ENCODE data around the gene UBE2J2. TPM values are rescaled to one million over a fixed set of nuclear protein-coding genes. Genes with fewer than 3 reads are reported as not detected.

Gene UBE2J2
- total RNA-seq, 2 experiments from 2014 or later = 41.4 to 41.5 TPM

GRCh38 chr1:1218524-1219200, 55.0 kb downstream of the UBE2J2 start:
- H3K36me3 Mint-ChIP-seq (ENCODE audit: low read depth) = peaks cover 59% of the 10 kb centered on the region
- no peak overlapping the region for H3K4me3 Mint-ChIP-seq
- no peaks in the 10 kb centered on the region for H3K27me3 Mint-ChIP-seq
- H3K4me1 ChIP-seq (ENCODE audit: insufficient read depth, low read length) = peaks cover 66% of the 10 kb centered on the region
- TF ChIP-seq, protein P1, sequence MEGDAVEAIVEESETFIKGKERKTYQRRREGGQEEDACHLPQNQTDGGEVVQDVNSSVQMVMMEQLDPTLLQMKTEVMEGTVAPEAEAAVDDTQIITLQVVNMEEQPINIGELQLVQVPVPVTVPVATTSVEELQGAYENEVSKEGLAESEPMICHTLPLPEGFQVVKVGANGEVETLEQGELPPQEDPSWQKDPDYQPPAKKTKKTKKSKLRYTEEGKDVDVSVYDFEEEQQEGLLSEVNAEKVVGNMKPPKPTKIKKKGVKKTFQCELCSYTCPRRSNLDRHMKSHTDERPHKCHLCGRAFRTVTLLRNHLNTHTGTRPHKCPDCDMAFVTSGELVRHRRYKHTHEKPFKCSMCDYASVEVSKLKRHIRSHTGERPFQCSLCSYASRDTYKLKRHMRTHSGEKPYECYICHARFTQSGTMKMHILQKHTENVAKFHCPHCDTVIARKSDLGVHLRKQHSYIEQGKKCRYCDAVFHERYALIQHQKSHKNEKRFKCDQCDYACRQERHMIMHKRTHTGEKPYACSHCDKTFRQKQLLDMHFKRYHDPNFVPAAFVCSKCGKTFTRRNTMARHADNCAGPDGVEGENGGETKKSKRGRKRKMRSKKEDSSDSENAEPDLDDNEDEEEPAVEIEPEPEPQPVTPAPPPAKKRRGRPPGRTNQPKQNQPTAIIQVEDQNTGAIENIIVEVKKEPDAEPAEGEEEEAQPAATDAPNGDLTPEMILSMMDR (IDR thresholded peaks at IDR 0.05) = no peak
- H3K4me3 ChIP-seq (ENCODE audit: low read length) = peak overlapping the region; percentile 19
- peaks cover 32% of the 10 kb centered on the region for H3K4me1 Mint-ChIP-seq (ENCODE audit: low read depth)
- DNase-seq (no peak), ATAC-seq (ENCODE audit: poor library complexity) (no peak)
- H3K9me3 Mint-ChIP-seq = no peaks in the 10 kb centered on the region
- intact Hi-C loops (cut with DNase I, micrococcal nuclease) = no loop called here
- H3K9me3 ChIP-seq (ENCODE audit: control insufficient read depth in 1 of 2, insufficient read depth in 1 of 2, low read length in 2 of 2) = peaks cover 0 to 3% of the 10 kb centered on the region in 2 experiments
- peak overlapping the region; percentile 71 for H3K27ac Mint-ChIP-seq
- ChIA-PET CTCF (no interaction called here), POLR2A (interaction anchor here (0.9 kb wide), 1 partner anchor 11 kb away, joined by 3 read pairs; no protein-coding TSS in a partner anchor)
- H3K36me3 ChIP-seq (ENCODE audit: insufficient read depth, low read length) = peaks cover 59% of the 10 kb centered on the region
- no peaks in the 10 kb centered on the region for H3K27me3 ChIP-seq (ENCODE audit: control insufficient read depth in 1 of 2, insufficient read depth in 2 of 2, low read length in 2 of 2)
- H3K27ac ChIP-seq (ENCODE audit: low read depth in 1 of 2, low read length in 2 of 2) = peak overlapping the region in 1 of 2 donors; percentile 75

GRCh38 chr1:1217621-1218523, 55.8 kb downstream of the UBE2J2 start:
- H3K36me3 ChIP-seq (ENCODE audit: insufficient read depth, low read length) = peaks cover 52% of the 10 kb centered on the region
- H3K4me1 ChIP-seq (ENCODE audit: insufficient read depth, low read length) = peaks cover 74% of the 10 kb centered on the region
- no peaks in the 10 kb centered on the region for H3K27me3 Mint-ChIP-seq
- intact Hi-C loops (cut with DNase I, micrococcal nuclease) = no loop called here
- no peaks in the 10 kb centered on the region for H3K27me3 ChIP-seq (ENCODE audit: control insufficient read depth in 1 of 2, insufficient read depth in 2 of 2, low read length in 2 of 2)
- peak in 3 of 14 experiments; percentile 46 to 73 (median 65) for DNase-seq
- TF ChIP-seq, protein P1 (IDR thresholded peaks at IDR 0.05) = no peak
- peak overlapping the region; percentile 21 to 75 for H3K27ac ChIP-seq (ENCODE audit: low read depth in 1 of 2, low read length in 2 of 2)
- CTCF ChIA-PET = interaction anchor here (0.5 kb wide), 1 partner anchor 83 kb away, joined by 3 read pairs; no protein-coding TSS in a partner anchor
- peaks cover 28% of the 10 kb centered on the region for H3K4me1 Mint-ChIP-seq (ENCODE audit: low read depth)
- no peak overlapping the region for H3K4me3 Mint-ChIP-seq
- H3K9me3 Mint-ChIP-seq = no peaks in the 10 kb centered on the region
- H3K36me3 Mint-ChIP-seq (ENCODE audit: low read depth) = peaks cover 51% of the 10 kb centered on the region
- peak overlapping the region; percentile 71 for H3K27ac Mint-ChIP-seq
- H3K4me3 ChIP-seq (ENCODE audit: low read length) = no peak overlapping the region
- ATAC-seq (ENCODE audit: poor library complexity) = no peak
- POLR2A ChIA-PET = interaction anchor here (0.8 to 0.9 kb wide), 3 partner anchors 10 to 20 kb away, joined by 3 read pairs; no protein-coding TSS in a partner anchor
- H3K9me3 ChIP-seq (ENCODE audit: control insufficient read depth in 1 of 2, insufficient read depth in 1 of 2, low read length in 2 of 2) = peaks cover 0 to 3% of the 10 kb centered on the region in 2 experiments

- no peaks in the 10 kb centered on the region for H3K9me3 Mint-ChIP-seq
- intact Hi-C loops (cut with DNase I, micrococcal nuclease) = no loop called here
- H3K9me3 ChIP-seq (ENCODE audit: control insufficient read depth in 1 of 2, insufficient read depth in 1 of 2, low read length in 2 of 2) = peaks cover 0 to 3% of the 10 kb centered on the region in 2 experiments
- CTCF ChIA-PET = interaction anchor here (0.5 kb wide), 1 partner anchor 84 kb away, joined by 3 read pairs; no protein-coding TSS in a partner anchor
- H3K4me1 Mint-ChIP-seq (ENCODE audit: low read depth) = peaks cover 26% of the 10 kb centered on the region
- peaks cover 46% of the 10 kb centered on the region for H3K36me3 Mint-ChIP-seq (ENCODE audit: low read depth)
- peak overlapping the region; percentile 90 for H3K4me3 Mint-ChIP-seq
- peak; percentile 39 for ATAC-seq (ENCODE audit: poor library complexity)
- peak overlapping the region; percentile 96 for H3K27ac Mint-ChIP-seq
- TF ChIP-seq, protein P1 (IDR thresholded peaks at IDR 0.05) = no peak
- peak in 7 of 14 experiments; percentile 38 to 88 (median 67) for DNase-seq
- no peak overlapping the region for H3K4me3 ChIP-seq (ENCODE audit: low read length)
- H3K27me3 Mint-ChIP-seq = no peaks in the 10 kb centered on the region
- POLR2A ChIA-PET = interaction anchor here (0.8 to 1.0 kb wide), 3 partner anchors 9 to 20 kb away, joined by 3 to 8 read pairs (median 3); no protein-coding TSS in a partner anchor
- peaks cover 45% of the 10 kb centered on the region for H3K36me3 ChIP-seq (ENCODE audit: insufficient read depth, low read length)
- no peaks in the 10 kb centered on the region for H3K27me3 ChIP-seq (ENCODE audit: control insufficient read depth in 1 of 2, insufficient read depth in 2 of 2, low read length in 2 of 2)
- peak overlapping the region; percentile 43 to 86 for H3K27ac ChIP-seq (ENCODE audit: low read depth in 1 of 2, low read length in 2 of 2)
- peaks cover 82% of the 10 kb centered on the region for H3K4me1 ChIP-seq (ENCODE audit: insufficient read depth, low read length)
Observed at GRCh38 chr1:1216770-1217620, 56.7 kb downstream of the UBE2J2 start.
